ENCODE results near the gene PRKCA. TPM values are rescaled to one million over a fixed set of nuclear protein-coding genes. Genes with fewer than 3 reads are reported as not detected.

PRKCA gene
- polyA plus RNA-seq, 2 of the 4 experiments (the other 2 are of a cell fraction): 28.8 to 65.0 TPM

DNA sequence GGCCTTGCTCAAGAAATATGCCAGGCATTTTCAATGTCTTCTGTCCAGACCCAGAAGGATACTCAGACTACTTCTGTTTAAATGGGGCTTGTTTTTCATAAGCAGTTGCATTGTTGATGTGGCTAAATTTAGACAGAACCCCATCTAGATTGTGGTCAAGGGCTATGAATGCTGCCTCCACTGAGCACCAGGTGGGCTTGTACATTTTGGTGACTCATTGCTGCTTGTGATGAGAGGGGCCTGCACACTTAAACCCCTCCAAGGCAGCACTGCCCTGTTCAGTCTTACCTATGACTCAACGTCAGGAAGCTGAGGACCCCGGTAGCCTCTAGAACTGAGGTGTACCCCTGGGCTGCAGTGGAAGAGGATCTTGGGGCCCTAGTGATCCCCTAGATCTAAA, 144.0 kb downstream of the PRKCA start (continued):
- TF ChIP-seq CHD4 (IDR thresholded peaks at IDR 0.05; ENCODE audit: borderline replicate concordance): no peak
- no peak for TF ChIP-seq NPAS2 (CRISPR knock-in tag; IDR thresholded peaks at IDR 0.05; ENCODE audit: borderline replicate concordance)
- no peak for TF ChIP-seq HOXB13 (CRISPR knock-in tag; IDR thresholded peaks at IDR 0.05; ENCODE audit: low read depth)
- TF ChIP-seq MAFK (IDR thresholded peaks at IDR 0.05; ENCODE audit: partially characterized antibody): no peak
- no peak for TF ChIP-seq CBX2 (IDR thresholded peaks at IDR 0.05; ENCODE audit: borderline replicate concordance, low read depth)
- TF ChIP-seq FOSB (CRISPR knock-in tag; IDR thresholded peaks at IDR 0.05): no peak
- no peak for TF ChIP-seq ZNF302 (CRISPR knock-in tag; IDR thresholded peaks at IDR 0.05)
- TF ChIP-seq ZC3H11A (IDR thresholded peaks at IDR 0.05): no peak

DNA sequence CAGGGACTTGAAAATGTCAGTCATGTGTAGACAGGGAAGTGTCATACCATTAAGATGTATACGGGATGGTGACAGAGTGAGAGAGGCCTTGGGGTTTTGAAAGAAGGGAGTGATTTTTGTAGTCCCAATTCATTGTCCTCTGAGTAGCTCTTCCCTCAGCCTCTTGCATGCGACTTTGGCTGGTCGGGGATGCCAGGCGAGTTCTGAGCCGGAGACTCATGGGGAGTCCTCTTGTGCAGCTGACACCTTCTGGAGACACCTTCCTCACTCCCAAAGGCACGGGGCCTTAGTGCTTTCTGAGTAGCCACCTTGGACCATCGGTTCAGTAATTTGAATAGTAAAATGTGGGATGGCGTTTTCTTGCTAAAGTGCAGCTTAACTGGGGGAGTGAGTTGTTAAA, 144.7 kb downstream of the PRKCA start:
- no peak overlapping the region for H3K27ac ChIP-seq
- ChIA-PET POLR2A (no interaction called here), CTCF (interaction anchor here (0.6 to 2.9 kb wide), 6 partner anchors 11 to 1725 kb away, joined by 3 to 10 read pairs (median 4); no protein-coding TSS in a partner anchor)
- peaks cover 39% of the 10 kb centered on the region for H3K4me1 ChIP-seq
- no peak for ATAC-seq
- no peak for FAIRE-seq
- WGBS (ENCODE audit: missing lambda C conversion rate): 92% methylated on average over 8 of the region's 8 CpGs
- no peak overlapping the region for H3K4me2 ChIP-seq
- TF ChIP-seq, protein P1, sequence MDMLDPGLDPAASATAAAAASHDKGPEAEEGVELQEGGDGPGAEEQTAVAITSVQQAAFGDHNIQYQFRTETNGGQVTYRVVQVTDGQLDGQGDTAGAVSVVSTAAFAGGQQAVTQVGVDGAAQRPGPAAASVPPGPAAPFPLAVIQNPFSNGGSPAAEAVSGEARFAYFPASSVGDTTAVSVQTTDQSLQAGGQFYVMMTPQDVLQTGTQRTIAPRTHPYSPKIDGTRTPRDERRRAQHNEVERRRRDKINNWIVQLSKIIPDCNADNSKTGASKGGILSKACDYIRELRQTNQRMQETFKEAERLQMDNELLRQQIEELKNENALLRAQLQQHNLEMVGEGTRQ (IDR thresholded peaks at IDR 0.05): no peak
- no peak for TF ChIP-seq RAD21 (conservative IDR thresholded peaks at IDR 0.05 in 1 of 2, IDR thresholded peaks at IDR 0.05 in 1 of 2)
- TF ChIP-seq SREBF2 (IDR thresholded peaks at IDR 0.05): no peak
- TF ChIP-seq CHD4 (IDR thresholded peaks at IDR 0.05; ENCODE audit: borderline replicate concordance): no peak
- TF ChIP-seq FOSB (CRISPR knock-in tag; IDR thresholded peaks at IDR 0.05): no peak
- no peak for TF ChIP-seq JUN (IDR thresholded peaks at IDR 0.05)
- TF ChIP-seq CEBPB (IDR thresholded peaks at IDR 0.05): no peak
- no peak for TF ChIP-seq KDM1A (IDR thresholded peaks at IDR 0.05; ENCODE audit: low read depth)
- TF ChIP-seq, protein P2, sequence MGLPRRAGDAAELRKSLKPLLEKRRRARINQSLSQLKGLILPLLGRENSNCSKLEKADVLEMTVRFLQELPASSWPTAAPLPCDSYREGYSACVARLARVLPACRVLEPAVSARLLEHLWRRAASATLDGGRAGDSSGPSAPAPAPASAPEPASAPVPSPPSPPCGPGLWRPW (IDR thresholded peaks at IDR 0.05): no peak
- no peak for TF ChIP-seq CBX8 (IDR thresholded peaks at IDR 0.05)
- TF ChIP-seq, protein P3, sequence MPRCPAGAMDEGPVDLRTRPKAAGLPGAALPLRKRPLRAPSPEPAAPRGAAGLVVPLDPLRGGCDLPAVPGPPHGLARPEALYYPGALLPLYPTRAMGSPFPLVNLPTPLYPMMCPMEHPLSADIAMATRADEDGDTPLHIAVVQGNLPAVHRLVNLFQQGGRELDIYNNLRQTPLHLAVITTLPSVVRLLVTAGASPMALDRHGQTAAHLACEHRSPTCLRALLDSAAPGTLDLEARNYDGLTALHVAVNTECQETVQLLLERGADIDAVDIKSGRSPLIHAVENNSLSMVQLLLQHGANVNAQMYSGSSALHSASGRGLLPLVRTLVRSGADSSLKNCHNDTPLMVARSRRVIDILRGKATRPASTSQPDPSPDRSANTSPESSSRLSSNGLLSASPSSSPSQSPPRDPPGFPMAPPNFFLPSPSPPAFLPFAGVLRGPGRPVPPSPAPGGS (IDR thresholded peaks at IDR 0.05): no peak
- TF ChIP-seq ZNF302 (CRISPR knock-in tag; IDR thresholded peaks at IDR 0.05): no peak
- TF ChIP-seq, protein P4, sequence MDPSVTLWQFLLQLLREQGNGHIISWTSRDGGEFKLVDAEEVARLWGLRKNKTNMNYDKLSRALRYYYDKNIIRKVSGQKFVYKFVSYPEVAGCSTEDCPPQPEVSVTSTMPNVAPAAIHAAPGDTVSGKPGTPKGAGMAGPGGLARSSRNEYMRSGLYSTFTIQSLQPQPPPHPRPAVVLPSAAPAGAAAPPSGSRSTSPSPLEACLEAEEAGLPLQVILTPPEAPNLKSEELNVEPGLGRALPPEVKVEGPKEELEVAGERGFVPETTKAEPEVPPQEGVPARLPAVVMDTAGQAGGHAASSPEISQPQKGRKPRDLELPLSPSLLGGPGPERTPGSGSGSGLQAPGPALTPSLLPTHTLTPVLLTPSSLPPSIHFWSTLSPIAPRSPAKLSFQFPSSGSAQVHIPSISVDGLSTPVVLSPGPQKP (IDR thresholded peaks at IDR 0.05; ENCODE audit: low read depth, low read length): no peak
- TF ChIP-seq RARB (CRISPR knock-in tag; IDR thresholded peaks at IDR 0.05): no peak
- no peak for TF ChIP-seq EHMT2 (IDR thresholded peaks at IDR 0.05; ENCODE audit: low read depth)
- no peaks in the 10 kb centered on the region for H3K9me3 ChIP-seq
- H3K4me3 ChIP-seq: no peak overlapping the region
- no peak for DNase-seq (ENCODE audit: low read depth in 1 of 2, low spot score in 1 of 2)

DNA sequence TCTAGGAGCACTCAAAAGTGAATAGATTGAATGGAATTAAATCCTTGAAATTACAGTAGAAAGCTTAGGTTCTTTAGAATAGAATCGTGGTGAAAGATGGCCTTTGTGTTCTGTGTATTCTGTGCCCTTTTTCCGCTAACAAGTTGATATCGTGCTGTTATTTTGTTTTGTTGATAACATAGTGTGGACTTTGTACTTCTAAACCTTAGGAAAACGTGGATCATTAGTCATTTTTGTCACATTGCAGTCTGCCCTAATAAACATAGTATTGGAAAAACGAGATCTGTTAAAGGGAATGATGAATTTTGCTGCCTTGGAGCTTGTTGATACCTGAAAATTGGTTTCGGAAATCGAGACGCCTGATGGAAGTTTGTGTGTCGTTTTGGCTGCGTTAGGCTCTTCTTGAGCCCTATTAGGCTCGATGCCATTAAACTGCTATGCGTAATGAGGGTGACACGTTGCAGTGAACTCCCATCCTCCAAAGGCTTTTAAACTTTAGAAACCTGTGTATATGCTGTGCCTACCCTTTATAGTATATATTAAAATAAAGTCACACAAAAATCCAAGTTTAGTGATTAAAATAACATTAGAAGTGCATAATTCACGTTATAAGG, 145.7 kb downstream of the PRKCA start:
- Histone ChIP-seq H3K9me3 (no peaks in the 10 kb centered on the region), H3K27ac (no peak overlapping the region), H3K4me1 (peaks cover 39% of the 10 kb centered on the region), H3K4me3 (no peak overlapping the region), H3K4me2 (no peak overlapping the region)
- 77% methylated on average over 14 of the region's 14 CpGs for WGBS (ENCODE audit: missing lambda C conversion rate)
- ChIA-PET POLR2A (no interaction called here), CTCF (interaction anchor here (1.5 to 2.9 kb wide), 3 partner anchors 12 to 226 kb away, joined by 4 to 10 read pairs (median 10); no protein-coding TSS in a partner anchor)
- FAIRE-seq: peak; percentile 65
- no peak for DNase-seq (ENCODE audit: low read depth in 1 of 2, low spot score in 1 of 2)
- no peak for ATAC-seq
- TF ChIP-seq HOXA7 (CRISPR knock-in tag; IDR thresholded peaks at IDR 0.05): no peak
- no peak for TF ChIP-seq NR3C1 (IDR thresholded peaks at IDR 0.05)
- TF ChIP-seq CEBPB (IDR thresholded peaks at IDR 0.05): no peak
- TF ChIP-seq, protein P5, sequence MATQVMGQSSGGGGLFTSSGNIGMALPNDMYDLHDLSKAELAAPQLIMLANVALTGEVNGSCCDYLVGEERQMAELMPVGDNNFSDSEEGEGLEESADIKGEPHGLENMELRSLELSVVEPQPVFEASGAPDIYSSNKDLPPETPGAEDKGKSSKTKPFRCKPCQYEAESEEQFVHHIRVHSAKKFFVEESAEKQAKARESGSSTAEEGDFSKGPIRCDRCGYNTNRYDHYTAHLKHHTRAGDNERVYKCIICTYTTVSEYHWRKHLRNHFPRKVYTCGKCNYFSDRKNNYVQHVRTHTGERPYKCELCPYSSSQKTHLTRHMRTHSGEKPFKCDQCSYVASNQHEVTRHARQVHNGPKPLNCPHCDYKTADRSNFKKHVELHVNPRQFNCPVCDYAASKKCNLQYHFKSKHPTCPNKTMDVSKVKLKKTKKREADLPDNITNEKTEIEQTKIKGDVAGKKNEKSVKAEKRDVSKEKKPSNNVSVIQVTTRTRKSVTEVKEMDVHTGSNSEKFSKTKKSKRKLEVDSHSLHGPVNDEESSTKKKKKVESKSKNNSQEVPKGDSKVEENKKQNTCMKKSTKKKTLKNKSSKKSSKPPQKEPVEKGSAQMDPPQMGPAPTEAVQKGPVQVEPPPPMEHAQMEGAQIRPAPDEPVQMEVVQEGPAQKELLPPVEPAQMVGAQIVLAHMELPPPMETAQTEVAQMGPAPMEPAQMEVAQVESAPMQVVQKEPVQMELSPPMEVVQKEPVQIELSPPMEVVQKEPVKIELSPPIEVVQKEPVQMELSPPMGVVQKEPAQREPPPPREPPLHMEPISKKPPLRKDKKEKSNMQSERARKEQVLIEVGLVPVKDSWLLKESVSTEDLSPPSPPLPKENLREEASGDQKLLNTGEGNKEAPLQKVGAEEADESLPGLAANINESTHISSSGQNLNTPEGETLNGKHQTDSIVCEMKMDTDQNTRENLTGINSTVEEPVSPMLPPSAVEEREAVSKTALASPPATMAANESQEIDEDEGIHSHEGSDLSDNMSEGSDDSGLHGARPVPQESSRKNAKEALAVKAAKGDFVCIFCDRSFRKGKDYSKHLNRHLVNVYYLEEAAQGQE (IDR thresholded peaks at IDR 0.05): no peak
- TF ChIP-seq RFX5 (IDR thresholded peaks at IDR 0.05): no peak
- TF ChIP-seq GATA3 (IDR thresholded peaks at IDR 0.05; ENCODE audit: borderline replicate concordance): no peak
- no peak for TF ChIP-seq RARB (CRISPR knock-in tag; IDR thresholded peaks at IDR 0.05)
- no peak for TF ChIP-seq RNF2 (IDR thresholded peaks at IDR 0.05; ENCODE audit: borderline replicate concordance, low read depth)
- TF ChIP-seq, protein P6, sequence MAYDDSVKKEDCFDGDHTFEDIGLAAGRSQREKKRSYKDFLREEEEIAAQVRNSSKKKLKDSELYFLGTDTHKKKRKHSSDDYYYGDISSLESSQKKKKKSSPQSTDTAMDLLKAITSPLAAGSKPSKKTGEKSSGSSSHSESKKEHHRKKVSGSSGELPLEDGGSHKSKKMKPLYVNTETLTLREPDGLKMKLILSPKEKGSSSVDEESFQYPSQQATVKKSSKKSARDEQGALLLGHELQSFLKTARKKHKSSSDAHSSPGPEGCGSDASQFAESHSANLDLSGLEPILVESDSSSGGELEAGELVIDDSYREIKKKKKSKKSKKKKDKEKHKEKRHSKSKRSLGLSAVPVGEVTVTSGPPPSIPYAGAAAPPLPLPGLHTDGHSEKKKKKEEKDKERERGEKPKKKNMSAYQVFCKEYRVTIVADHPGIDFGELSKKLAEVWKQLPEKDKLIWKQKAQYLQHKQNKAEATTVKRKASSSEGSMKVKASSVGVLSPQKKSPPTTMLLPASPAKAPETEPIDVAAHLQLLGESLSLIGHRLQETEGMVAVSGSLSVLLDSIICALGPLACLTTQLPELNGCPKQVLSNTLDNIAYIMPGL (CRISPR knock-in tag; IDR thresholded peaks at IDR 0.05; ENCODE audit: borderline replicate concordance): no peak
